ENCODE results near the gene CACNA1F.

The CACNA1F gene

GRCh38 chrX:49243166-49243565 is 10.0 kb upstream of the CACNA1F start:
- H3K27ac Mint-ChIP-seq = no peak overlapping the region

DNA sequence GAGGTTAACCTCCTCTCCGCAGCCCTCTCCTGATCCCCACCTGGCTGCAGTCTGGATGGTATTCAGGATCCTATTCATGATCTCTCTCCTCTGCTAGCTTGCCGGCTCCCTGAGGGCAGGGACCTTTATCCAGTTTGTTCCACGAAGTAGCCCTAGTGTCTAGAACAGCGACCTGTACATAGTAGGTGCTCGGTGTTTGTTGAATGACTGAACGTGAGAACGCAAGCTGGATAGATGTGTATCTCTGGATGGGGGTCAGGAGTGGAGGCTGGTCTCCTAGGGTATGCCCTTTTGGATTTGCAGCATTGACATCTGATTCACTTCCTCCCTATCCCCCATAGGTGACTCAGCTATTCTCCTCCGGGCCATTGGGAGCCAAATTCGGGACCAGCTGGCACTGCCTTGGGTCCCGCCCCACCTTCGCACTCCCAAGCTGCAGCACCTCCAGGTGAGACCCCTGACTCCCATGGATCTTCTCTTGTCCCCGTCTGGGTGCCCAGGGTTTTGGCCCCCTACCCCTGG is 9.5 kb upstream of the CACNA1F start:
- Mint-ChIP-seq H3K4me1 (no peaks in the 10 kb centered on the region), H3K9me3 (peaks cover 57% of the 10 kb centered on the region), H3K36me3 (ENCODE audit: low read depth) (peaks cover 12% of the 10 kb centered on the region), H3K27ac (no peak overlapping the region), H3K27me3 (ENCODE audit: low read depth, poor library complexity) (no peaks in the 10 kb centered on the region), H3K4me3 (no peak overlapping the region)
- TF ChIP-seq, protein P1, sequence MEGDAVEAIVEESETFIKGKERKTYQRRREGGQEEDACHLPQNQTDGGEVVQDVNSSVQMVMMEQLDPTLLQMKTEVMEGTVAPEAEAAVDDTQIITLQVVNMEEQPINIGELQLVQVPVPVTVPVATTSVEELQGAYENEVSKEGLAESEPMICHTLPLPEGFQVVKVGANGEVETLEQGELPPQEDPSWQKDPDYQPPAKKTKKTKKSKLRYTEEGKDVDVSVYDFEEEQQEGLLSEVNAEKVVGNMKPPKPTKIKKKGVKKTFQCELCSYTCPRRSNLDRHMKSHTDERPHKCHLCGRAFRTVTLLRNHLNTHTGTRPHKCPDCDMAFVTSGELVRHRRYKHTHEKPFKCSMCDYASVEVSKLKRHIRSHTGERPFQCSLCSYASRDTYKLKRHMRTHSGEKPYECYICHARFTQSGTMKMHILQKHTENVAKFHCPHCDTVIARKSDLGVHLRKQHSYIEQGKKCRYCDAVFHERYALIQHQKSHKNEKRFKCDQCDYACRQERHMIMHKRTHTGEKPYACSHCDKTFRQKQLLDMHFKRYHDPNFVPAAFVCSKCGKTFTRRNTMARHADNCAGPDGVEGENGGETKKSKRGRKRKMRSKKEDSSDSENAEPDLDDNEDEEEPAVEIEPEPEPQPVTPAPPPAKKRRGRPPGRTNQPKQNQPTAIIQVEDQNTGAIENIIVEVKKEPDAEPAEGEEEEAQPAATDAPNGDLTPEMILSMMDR (IDR thresholded peaks at IDR 0.05) = no peak
- no peak for DNase-seq

More at GRCh38 chrX:49243166-49243565, 10.0 kb upstream of the CACNA1F start:
- peaks cover 59% of the 10 kb centered on the region for H3K9me3 Mint-ChIP-seq
- H3K36me3 Mint-ChIP-seq (ENCODE audit: low read depth) = peaks cover 12% of the 10 kb centered on the region
- H3K27me3 Mint-ChIP-seq (ENCODE audit: low read depth, poor library complexity) = no peaks in the 10 kb centered on the region
- TF ChIP-seq, protein P1 (IDR thresholded peaks at IDR 0.05) = no peak
- H3K4me1 Mint-ChIP-seq = no peaks in the 10 kb centered on the region
- no peak overlapping the region for H3K4me3 Mint-ChIP-seq
- DNase-seq = no peak

DNA sequence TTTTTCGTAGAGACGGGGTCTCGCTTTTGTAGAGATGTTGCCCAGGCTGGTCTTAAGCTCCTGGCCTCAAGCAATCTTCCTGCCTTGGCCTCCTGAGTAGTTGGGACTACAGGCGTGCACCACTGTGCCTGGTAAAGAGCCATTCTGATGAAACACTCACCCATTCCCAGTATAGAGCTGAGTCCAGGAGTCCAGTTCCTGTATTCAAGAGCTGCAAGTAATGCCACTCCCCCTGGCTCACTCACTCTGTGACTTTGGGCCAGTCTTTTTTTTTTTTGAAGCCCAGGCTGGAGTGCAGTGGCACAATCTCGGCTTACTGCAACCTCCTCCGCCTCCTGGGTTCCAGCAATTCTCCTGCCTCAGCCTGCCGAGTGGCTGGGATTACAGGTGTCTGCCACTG is 5.6 kb upstream of the CACNA1F start:
- Mint-ChIP-seq H3K4me3 (no peak overlapping the region), H3K36me3 (ENCODE audit: low read depth) (peaks cover 13% of the 10 kb centered on the region), H3K4me1 (peaks cover 17% of the 10 kb centered on the region), H3K9me3 (peaks cover 57% of the 10 kb centered on the region), H3K27me3 (ENCODE audit: low read depth, poor library complexity) (peaks cover 4% of the 10 kb centered on the region), H3K27ac (no peak overlapping the region)
- DNase-seq = no peak
- TF ChIP-seq, protein P1 (IDR thresholded peaks at IDR 0.05) = no peak

DNA sequence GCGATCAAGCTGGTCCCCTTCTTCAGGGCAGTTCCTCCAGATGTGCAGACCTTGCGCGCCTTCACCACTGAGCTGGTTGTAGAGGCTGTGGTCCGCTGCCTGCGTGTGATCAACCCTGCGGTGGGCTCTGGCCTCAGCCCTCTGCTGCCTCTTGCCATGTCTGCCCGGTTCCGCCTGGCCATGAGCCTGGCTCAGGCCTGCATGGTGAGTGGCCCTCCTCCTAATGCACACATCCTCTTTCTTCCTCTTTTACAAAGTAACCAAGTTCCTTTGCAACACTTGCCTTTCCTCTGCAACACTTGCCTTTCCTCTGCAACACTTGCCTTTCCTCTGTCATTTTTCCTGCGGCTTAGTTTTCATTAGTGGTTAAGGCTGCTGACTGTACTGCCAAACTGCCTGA is 3.9 kb upstream of the CACNA1F start:
- no peak for DNase-seq
- peaks cover 6% of the 10 kb centered on the region for H3K27me3 Mint-ChIP-seq (ENCODE audit: low read depth, poor library complexity)

DNA sequence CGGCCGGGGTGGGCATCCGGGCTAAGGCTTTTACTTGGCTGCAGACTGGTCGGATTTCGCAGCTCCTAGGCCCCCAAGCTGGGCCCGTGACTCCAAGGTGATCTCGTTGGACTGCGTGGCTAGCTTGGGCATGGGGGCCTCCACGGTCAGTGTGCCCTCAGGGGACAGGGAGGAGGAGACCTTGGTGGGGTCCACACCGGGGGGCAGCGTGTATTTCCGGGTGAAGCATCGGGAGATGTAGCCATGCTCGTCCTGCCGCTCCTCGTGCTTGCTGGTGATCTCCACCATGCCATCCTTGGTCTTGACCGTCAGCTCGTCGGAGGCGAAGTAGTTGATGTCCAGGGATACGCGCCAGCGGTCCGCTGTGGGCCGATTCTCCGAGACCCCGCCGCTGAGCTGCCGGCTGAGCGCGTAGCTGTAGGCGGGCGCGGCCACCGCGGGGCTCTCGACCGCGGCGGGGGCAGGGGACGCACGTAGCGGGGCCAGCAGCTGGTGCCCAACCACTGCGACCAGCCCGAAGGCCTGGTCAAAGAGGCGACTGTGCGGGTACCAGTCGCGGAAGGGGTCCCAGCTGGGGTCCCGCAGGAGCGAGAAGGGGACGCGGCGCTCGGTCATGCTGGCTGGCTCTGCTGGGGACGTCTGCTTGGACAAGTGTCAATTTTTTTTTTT is 881 bp upstream of the CACNA1F start:
- Mint-ChIP-seq H3K4me3 (no peak overlapping the region), H3K27me3 (ENCODE audit: low read depth, poor library complexity) (peaks cover 14% of the 10 kb centered on the region), H3K9me3 (peaks cover 58% of the 10 kb centered on the region), H3K4me1 (peaks cover 17% of the 10 kb centered on the region), H3K27ac (no peak overlapping the region), H3K36me3 (ENCODE audit: low read depth) (peaks cover 5% of the 10 kb centered on the region)
- no peak for DNase-seq
- TF ChIP-seq, protein P1 (IDR thresholded peaks at IDR 0.05) = no peak

More for the DNA sequence above, 3.9 kb upstream of the CACNA1F start:
- peaks cover 17% of the 10 kb centered on the region for H3K4me1 Mint-ChIP-seq
- TF ChIP-seq, protein P1 (IDR thresholded peaks at IDR 0.05) = no peak
- H3K36me3 Mint-ChIP-seq (ENCODE audit: low read depth) = peaks cover 9% of the 10 kb centered on the region
- H3K27ac Mint-ChIP-seq = no peak overlapping the region
- H3K9me3 Mint-ChIP-seq = peaks cover 59% of the 10 kb centered on the region
- peak overlapping the region; percentile 72 for H3K4me3 Mint-ChIP-seq

- H3K4me1 Mint-ChIP-seq = peaks cover 17% of the 10 kb centered on the region
- H3K9me3 Mint-ChIP-seq = peaks cover 68% of the 10 kb centered on the region
- H3K36me3 Mint-ChIP-seq (ENCODE audit: low read depth) = peaks cover 5% of the 10 kb centered on the region
- H3K27me3 Mint-ChIP-seq (ENCODE audit: low read depth, poor library complexity) = peaks cover 14% of the 10 kb centered on the region
- peak overlapping the region; percentile 27 for H3K4me3 Mint-ChIP-seq
- TF ChIP-seq, protein P1 (IDR thresholded peaks at IDR 0.05) = no peak
- H3K27ac Mint-ChIP-seq = no peak overlapping the region
- no peak for DNase-seq
Measured at GRCh38 chrX:49232525-49232924, 615 bp downstream of the CACNA1F start.

All from nephron progenitor cell (in vitro differentiated cells).